ENCODE measurements around the gene CMC2.
A peak's percentile ranks its signal among the peaks of the same experiment; 100 is the strongest.

The CMC2 gene

GRCh38 chr16:81001330-81001729, 5.4 kb downstream of the CMC2 start:
- no peak for DNase-seq

GRCh38 chr16:81000873-81001272, 5.8 kb downstream of the CMC2 start:
- DNase-seq, result no peak

GRCh38 chr16:80997964-80998620, 8.6 kb downstream of the CMC2 start:
- no peak for DNase-seq

- no peak for DNase-seq
These were observed 9.4 kb downstream of the CMC2 start for GRCh38 chr16:80997139-80997798.

- no peak for DNase-seq
These were observed 10.0 kb downstream of the CMC2 start for GRCh38 chr16:80996688-80997138.

GRCh38 chr16:80994451-80994850, 12.2 kb downstream of the CMC2 start:
- no peak for DNase-seq

GRCh38 chr16:80993834-80994233, 12.9 kb downstream of the CMC2 start:
- DNase-seq, result peak; percentile 74

GRCh38 chr16:80993307-80993706, 13.4 kb downstream of the CMC2 start:
- DNase-seq, result no peak

GRCh38 chr16:80992676-80993293, 13.9 kb downstream of the CMC2 start:
- no peak for DNase-seq

- DNase-seq, result no peak
These were observed 14.8 kb downstream of the CMC2 start for GRCh38 chr16:80991792-80992430.

- no peak for DNase-seq
These were observed 15.7 kb downstream of the CMC2 start for GRCh38 chr16:80990978-80991377.

GRCh38 chr16:80990577-80990976, 16.1 kb downstream of the CMC2 start:
- DNase-seq, result no peak

- no peak for DNase-seq
These were observed 16.9 kb downstream of the CMC2 start for GRCh38 chr16:80989801-80990200.

GRCh38 chr16:80988756-80989155, 17.9 kb downstream of the CMC2 start:
- no peak for DNase-seq

GRCh38 chr16:80986557-80986956, 20.1 kb downstream of the CMC2 start:
- DNase-seq, result no peak

- no peak for DNase-seq
These were observed 21.1 kb downstream of the CMC2 start for GRCh38 chr16:80985611-80986010.

- DNase-seq, result no peak
These were observed 22.4 kb downstream of the CMC2 start for GRCh38 chr16:80984124-80984892.

GRCh38 chr16:80982646-80983045, 24.0 kb downstream of the CMC2 start:
- DNase-seq, result no peak

GRCh38 chr16:80981103-80981502, 25.6 kb downstream of the CMC2 start:
- DNase-seq, result no peak

- no peak for DNase-seq
These were observed 29.7 kb downstream of the CMC2 start for GRCh38 chr16:80976946-80977345.

- DNase-seq, result no peak
These were observed 31.9 kb downstream of the CMC2 start for GRCh38 chr16:80974649-80975376.

GRCh38 chr16:80973991-80974390, 32.7 kb downstream of the CMC2 start:
- no peak for DNase-seq
